ENCODE measurements around the gene FANK1. TPM values are rescaled to one million over a fixed set of nuclear protein-coding genes. Genes with fewer than 3 reads are reported as not detected.
A peak's percentile ranks its signal among the peaks of the same experiment; 100 is the strongest.
"Not testable (repeated sequence)": the region's sequence is repeated elsewhere in the genome, so short reads cannot be mapped to it uniquely, and the experiment has no call there.

The FANK1 gene, protein sequence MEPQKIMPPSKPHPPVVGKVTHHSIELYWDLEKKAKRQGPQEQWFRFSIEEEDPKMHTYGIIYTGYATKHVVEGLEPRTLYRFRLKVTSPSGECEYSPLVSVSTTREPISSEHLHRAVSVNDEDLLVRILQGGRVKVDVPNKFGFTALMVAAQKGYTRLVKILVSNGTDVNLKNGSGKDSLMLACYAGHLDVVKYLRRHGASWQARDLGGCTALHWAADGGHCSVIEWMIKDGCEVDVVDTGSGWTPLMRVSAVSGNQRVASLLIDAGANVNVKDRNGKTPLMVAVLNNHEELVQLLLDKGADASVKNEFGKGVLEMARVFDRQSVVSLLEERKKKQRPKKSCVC
- 1 to 10 TPM in 1 of 2 experiments, under 1 TPM in 1; 0.92 to 1.1 TPM for total RNA-seq

DNA sequence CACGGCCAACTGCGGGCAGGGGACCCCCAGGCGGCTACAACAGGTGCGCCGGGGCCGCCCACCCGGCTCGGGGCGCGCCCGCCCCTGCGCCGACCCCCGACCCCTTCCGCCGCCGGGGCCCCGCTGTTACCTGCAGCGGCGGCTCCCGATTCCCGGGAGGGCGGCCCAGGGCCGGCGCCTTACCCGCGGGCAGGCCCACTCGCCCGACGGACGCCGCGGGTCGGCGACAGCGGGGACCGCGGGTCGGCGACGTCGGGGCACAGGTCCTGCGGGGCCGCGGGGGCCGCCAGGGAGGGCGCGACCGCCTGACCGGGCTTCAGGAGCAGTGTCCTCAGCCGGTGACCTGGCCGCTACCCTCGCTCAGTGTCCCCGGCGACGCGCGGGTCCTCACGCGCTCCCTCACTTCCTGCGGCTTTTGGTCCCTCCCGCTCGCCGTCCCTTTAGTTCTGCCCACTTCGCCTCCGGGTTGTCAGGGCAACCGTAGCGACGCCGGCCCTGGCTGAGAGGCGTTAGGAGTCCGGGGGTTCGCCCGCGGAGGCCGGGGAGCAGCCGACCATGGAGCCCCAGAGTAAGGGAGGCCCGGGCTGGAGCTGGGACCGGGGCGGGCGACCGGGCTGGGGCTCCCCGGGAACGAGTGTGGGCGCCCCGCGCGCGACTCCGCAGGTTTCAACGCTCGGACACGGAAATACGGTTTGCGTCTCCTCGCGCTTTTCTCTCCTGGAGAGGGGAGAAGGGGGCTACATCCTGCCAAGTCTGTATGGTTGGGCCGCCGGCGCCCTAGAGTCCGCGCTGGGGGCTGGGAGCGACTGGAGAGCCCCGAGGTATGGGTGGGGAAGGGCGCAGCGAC is at the start of gene FANK1:
Gene FANK1 (plus strand): TSS at position 477 of the 847 bp plus-strand sequence. CDS start 79 bp downstream, at position 556.
- peaks cover 17% of the 10 kb centered on the region for H3K4me1 Mint-ChIP-seq
- H3K4me3 Mint-ChIP-seq, result peak within 1 kb of the TSS; percentile 94
- peak within 1 kb of the TSS; percentile 82 for H3K27ac Mint-ChIP-seq
- H3K9me3 Mint-ChIP-seq, H3K27me3 Mint-ChIP-seq, H3K36me3 Mint-ChIP-seq: not testable (repeated sequence)
- DNase-seq, result peak; percentile 85

GRCh38 chr10:125846894-125847293 is 49.5 kb upstream of the FANK1 start:
- H3K4me3 Mint-ChIP-seq, result no peak overlapping the region
- peaks cover 12% of the 10 kb centered on the region for H3K36me3 Mint-ChIP-seq
- H3K27me3 Mint-ChIP-seq, result no peaks in the 10 kb centered on the region
- H3K27ac Mint-ChIP-seq, result no peak overlapping the region
- no peaks in the 10 kb centered on the region for H3K4me1 Mint-ChIP-seq
- no peaks in the 10 kb centered on the region for H3K9me3 Mint-ChIP-seq
- no peak for DNase-seq

DNA sequence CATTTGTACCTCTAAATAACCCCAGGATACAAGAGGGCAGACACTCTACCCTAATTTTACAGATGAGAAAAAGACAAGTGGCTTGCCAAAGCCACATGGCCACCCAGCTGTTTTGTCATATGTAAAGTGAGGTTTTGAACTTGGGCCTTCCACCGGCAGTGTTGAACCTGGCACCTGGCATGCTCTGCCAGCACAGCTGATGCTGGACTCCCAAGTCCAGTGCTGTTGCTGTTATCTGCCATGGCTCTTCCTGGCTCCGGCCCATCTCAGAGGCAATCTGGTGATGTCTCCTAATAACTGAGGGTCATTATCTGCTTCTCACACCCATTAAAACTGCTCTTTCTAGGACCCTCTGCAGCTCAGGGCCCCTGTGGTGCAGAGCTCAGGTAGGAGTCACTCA is 48.0 kb upstream of the FANK1 start:
- Mint-ChIP-seq H3K4me1 (no peaks in the 10 kb centered on the region), H3K36me3 (peaks cover 13% of the 10 kb centered on the region), H3K4me3 (no peak overlapping the region), H3K27ac (no peak overlapping the region), H3K27me3 (no peaks in the 10 kb centered on the region), H3K9me3 (no peaks in the 10 kb centered on the region)
- DNase-seq, result no peak

DNA sequence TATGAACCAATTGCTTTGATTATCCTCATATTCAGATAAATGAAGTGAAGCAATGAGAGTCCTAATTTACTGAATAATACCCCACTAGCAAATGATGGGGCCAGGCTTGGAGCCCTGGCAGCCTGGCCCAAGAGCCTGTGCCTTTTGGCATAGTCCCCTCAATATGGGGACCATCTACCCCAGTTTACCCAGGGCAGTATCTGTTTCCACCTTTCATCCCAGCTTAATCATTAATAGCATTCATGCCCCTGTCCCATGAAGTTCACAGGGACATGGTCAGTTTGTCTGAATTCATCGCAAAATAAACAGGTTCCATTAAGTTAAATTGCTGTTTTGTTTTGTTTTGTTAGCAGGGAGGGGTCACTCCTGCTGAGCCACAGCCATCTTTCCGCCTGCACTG is 47.5 kb upstream of the FANK1 start:
- no peak overlapping the region for H3K4me3 Mint-ChIP-seq
- no peaks in the 10 kb centered on the region for H3K4me1 Mint-ChIP-seq
- no peak for DNase-seq
- H3K36me3 Mint-ChIP-seq, result peaks cover 12% of the 10 kb centered on the region
- H3K27ac Mint-ChIP-seq, result no peak overlapping the region
- no peaks in the 10 kb centered on the region for H3K9me3 Mint-ChIP-seq
- H3K27me3 Mint-ChIP-seq, result no peaks in the 10 kb centered on the region

DNA sequence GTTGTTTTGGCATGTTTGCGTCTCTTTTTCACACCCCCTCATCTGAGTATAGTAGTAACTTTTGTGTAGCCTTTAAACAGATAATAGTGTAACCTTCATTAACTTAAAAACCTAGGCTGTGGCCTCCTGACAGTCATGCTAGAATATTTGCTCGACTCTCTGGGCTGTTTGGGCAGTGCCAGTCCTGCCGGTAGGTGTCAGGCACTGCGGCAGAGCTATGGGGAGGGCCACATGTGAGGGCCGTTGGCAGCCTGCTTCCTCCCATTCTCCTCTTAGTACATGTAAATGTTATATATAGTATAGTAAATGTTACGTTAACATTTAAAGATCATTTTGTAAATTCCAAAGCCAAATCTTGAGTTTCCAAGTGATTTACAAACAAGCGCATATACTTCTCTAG is 46.9 kb upstream of the FANK1 start:
- no peaks in the 10 kb centered on the region for H3K27me3 Mint-ChIP-seq
- H3K9me3 Mint-ChIP-seq, result no peaks in the 10 kb centered on the region
- DNase-seq, result no peak
- peaks cover 11% of the 10 kb centered on the region for H3K36me3 Mint-ChIP-seq
- H3K4me3 Mint-ChIP-seq, result no peak overlapping the region
- H3K4me1 Mint-ChIP-seq, result no peaks in the 10 kb centered on the region
- H3K27ac Mint-ChIP-seq, result no peak overlapping the region

DNA sequence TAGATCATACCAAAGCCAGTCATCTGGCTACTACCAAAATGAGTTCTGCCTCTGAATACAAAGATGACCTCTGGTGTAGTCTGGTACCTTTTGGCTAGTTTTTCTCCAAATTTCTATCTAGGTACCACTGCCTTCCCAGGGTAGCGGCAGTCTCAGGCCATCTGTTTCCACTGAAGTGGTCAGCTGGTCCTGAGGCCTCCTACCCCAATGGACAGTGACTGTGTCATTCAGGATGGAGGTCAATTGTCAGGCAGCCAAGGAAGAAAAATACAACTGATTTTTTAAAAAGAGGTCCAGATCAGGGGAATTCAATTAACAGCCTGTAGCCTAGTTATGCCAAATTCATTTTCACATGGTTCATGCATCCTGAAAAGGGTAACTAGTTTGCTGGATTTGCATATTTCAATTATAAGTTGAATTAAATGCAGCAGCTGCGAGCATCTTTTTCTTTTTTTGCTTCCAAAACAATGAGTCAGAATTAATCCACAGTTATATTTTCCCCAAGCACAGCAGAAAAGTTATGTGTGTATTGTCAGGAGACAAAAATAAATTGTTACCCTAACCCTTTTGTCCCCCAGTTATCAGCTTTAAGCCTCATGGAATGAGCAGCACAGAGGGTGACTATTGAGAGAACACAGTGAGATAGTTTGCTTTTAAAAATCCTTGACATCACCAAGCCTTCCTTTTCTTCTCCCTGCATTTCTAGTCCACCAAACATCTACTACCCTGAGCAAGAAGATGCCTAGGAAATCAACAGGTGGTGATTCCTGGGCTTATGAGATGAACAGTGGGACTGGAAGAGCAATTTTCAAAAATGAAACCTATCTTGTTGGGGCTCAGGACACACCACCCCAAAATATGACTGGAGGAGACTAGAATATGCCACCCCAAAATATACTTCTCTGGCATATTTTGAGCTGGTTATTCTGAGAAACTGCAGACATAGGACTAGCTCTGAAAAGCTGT is 45.3 kb upstream of the FANK1 start:
- no peak overlapping the region for H3K4me3 Mint-ChIP-seq
- H3K4me1 Mint-ChIP-seq, result no peaks in the 10 kb centered on the region
- no peaks in the 10 kb centered on the region for H3K27me3 Mint-ChIP-seq
- no peaks in the 10 kb centered on the region for H3K9me3 Mint-ChIP-seq
- no peak for DNase-seq
- H3K27ac Mint-ChIP-seq, result no peak overlapping the region
- H3K36me3 Mint-ChIP-seq, result peaks cover 11% of the 10 kb centered on the region

DNA sequence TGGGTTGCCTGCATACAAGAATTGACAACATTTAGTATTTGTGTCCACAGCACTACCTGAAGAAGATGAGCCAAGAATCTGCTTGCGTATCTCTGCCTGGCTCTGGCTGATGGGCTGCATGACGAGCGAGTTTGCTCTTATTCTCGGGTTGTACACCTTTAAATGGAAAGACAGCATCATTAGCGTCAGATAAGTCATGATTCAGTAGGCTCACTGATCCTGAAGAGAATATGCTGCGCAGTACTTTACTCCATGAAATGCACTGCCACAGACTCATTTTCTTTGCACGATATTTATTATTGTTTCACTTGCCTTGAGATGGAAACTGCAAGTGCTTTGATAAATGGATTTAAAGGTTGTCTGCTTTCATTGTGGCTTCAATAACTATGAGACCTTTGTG is 43.9 kb upstream of the FANK1 start:
- H3K4me1 Mint-ChIP-seq, result no peaks in the 10 kb centered on the region

DNA sequence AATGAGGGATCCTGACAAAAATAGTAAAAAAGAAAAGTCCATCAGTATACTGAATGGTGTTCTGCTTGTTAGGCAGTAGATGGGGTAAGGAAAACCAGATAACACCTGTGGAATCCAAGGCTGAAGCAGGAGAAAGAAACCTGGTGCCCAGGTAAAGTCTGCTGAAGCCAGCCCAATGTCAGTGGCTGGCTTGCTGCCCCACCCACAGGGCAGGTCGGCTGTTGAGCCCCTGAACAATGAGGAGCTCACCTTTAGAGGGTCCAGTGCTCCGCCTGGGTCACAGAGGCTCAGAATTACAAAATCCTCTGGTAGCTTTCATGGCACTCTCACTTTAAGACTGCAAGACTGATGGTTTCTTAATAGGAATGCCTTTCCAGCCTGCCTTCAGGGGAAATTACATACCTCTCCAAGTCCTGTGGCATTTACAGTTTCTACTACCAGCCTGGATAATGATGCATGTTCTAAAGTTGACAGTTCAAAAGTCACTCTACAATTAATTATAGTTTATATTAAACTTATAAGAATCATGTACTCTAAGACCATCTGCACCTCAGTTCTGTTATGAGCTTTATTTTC is 39.1 kb upstream of the FANK1 start:
- peaks cover 3% of the 10 kb centered on the region for H3K36me3 Mint-ChIP-seq
- no peak overlapping the region for H3K4me3 Mint-ChIP-seq
- H3K27ac Mint-ChIP-seq, result no peak overlapping the region
- H3K27me3 Mint-ChIP-seq, result no peaks in the 10 kb centered on the region
- no peaks in the 10 kb centered on the region for H3K4me1 Mint-ChIP-seq
- no peaks in the 10 kb centered on the region for H3K9me3 Mint-ChIP-seq
- DNase-seq, result no peak

More for the DNA sequence above, 43.9 kb upstream of the FANK1 start:
- Mint-ChIP-seq H3K4me3 (no peak overlapping the region), H3K27ac (no peak overlapping the region), H3K9me3 (no peaks in the 10 kb centered on the region), H3K27me3 (no peaks in the 10 kb centered on the region), H3K36me3 (peaks cover 9% of the 10 kb centered on the region)
- DNase-seq, result no peak

GRCh38 chr10:125859128-125859817 is 37.1 kb upstream of the FANK1 start:
- no peaks in the 10 kb centered on the region for H3K27me3 Mint-ChIP-seq
- DNase-seq, result no peak
- H3K27ac Mint-ChIP-seq, result no peak overlapping the region
- H3K9me3 Mint-ChIP-seq, result no peaks in the 10 kb centered on the region
- no peak overlapping the region for H3K4me3 Mint-ChIP-seq
- H3K4me1 Mint-ChIP-seq, result no peaks in the 10 kb centered on the region
- peaks cover 3% of the 10 kb centered on the region for H3K36me3 Mint-ChIP-seq

- H3K4me1 Mint-ChIP-seq, result no peaks in the 10 kb centered on the region
- no peaks in the 10 kb centered on the region for H3K27me3 Mint-ChIP-seq
- no peak for DNase-seq
- no peaks in the 10 kb centered on the region for H3K9me3 Mint-ChIP-seq
- H3K4me3 Mint-ChIP-seq, result no peak overlapping the region
- H3K36me3 Mint-ChIP-seq, result no peaks in the 10 kb centered on the region
- H3K27ac Mint-ChIP-seq, result no peak overlapping the region
Observed at GRCh38 chr10:125865120-125865519, 31.2 kb upstream of the FANK1 start.

DNA sequence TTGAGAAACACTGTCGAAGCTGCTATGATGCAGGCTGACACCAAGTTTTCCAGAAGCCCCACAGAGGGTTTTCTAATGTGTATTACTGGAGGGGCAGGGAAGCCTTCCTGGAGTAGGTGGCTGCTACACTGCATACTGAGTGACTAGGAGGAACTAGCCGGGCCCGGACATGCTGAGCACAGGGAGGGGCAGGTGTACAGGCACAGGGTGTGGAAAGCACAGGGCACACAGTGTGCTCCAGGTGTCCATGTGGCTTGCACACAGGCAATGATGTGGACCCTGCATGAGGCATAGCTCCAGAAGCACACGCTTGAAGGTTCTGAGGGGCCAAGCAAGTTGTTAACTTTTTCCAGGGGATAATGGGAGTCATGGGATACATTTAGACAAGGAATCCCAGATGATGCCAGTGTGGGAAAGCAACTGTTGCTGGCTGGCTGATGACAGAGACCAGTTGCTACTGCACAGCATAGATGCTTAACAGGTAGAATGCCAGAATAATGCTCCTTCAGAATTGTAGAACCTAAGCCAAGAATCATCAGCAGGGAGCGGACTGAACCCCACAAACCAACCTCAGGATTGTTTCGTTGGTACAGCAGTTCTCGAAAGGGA is 29.8 kb upstream of the FANK1 start:
- no peaks in the 10 kb centered on the region for H3K4me1 Mint-ChIP-seq
- DNase-seq, result no peak
- no peaks in the 10 kb centered on the region for H3K27me3 Mint-ChIP-seq
- H3K36me3 Mint-ChIP-seq, result no peaks in the 10 kb centered on the region
- no peak overlapping the region for H3K4me3 Mint-ChIP-seq
- H3K9me3 Mint-ChIP-seq, result no peaks in the 10 kb centered on the region
- no peak overlapping the region for H3K27ac Mint-ChIP-seq

- H3K27ac Mint-ChIP-seq, result no peak overlapping the region
- no peaks in the 10 kb centered on the region for H3K27me3 Mint-ChIP-seq
- H3K36me3 Mint-ChIP-seq, result no peaks in the 10 kb centered on the region
- no peaks in the 10 kb centered on the region for H3K9me3 Mint-ChIP-seq
- no peak overlapping the region for H3K4me3 Mint-ChIP-seq
- DNase-seq, result no peak
- no peaks in the 10 kb centered on the region for H3K4me1 Mint-ChIP-seq
Observed at GRCh38 chr10:125868372-125868975, 27.9 kb upstream of the FANK1 start.

DNA sequence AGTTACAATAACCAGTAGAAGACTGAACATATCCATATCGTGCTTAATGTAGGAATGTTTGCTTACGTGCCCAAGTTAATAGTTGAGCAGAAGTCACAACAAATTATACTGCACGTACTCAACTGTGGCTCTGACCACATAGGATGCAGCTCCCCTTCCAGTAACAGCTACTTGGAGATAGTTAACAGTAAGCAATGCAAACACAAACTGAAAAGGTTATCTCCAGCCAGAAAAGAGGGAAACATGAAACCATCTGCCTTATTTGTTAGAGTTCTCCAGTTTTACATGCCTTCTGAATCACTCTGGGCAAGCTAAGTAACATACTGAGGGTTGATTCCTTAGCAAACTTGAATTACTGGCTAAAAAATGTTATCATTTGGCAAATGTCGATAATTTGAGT is 25.0 kb upstream of the FANK1 start:
- H3K4me3 Mint-ChIP-seq, result no peak overlapping the region
- peaks cover 4% of the 10 kb centered on the region for H3K9me3 Mint-ChIP-seq
- H3K36me3 Mint-ChIP-seq, result peaks cover 18% of the 10 kb centered on the region
- no peak for DNase-seq
- H3K4me1 Mint-ChIP-seq, result peaks cover 2% of the 10 kb centered on the region
- no peaks in the 10 kb centered on the region for H3K27me3 Mint-ChIP-seq
- H3K27ac Mint-ChIP-seq, result no peak overlapping the region

Data from activated naive CD8-positive, alpha-beta T cell treated with anti-CD3 and anti-CD28 coated beads for 36 hours (primary cell).